SK-N-SH (cell line): ENCODE measurements around the gene TNFAIP2.

Source experiments
- CHD2 ChIP-seq: fragments of 150-350 bp; IDR thresholded peaks from 2 replicates; pipeline ENCODE4 v1.6.1; 2018; ENCODE audit warnings: low read length; ENCODE audit not compliant: partially characterized antibody
- CTCF ChIP-seq: fragments of 200-600 bp; sonication (generic); IDR thresholded peaks from 2 replicates; pipeline ENCODE4 v1.6.1; 2017; ENCODE audit warnings: antibody characterized with exemption, mild to moderate bottlenecking, moderate library complexity
- GABPA ChIP-seq: IDR thresholded peaks from 2 replicates; pipeline ENCODE4 v1.4.0; 2012; ENCODE audit warnings: low read depth, mild to moderate bottlenecking
- JUND ChIP-seq: IDR thresholded peaks from 2 replicates; pipeline ENCODE4 v1.4.0; 2012
- POLR2AphosphoS5 ChIP-seq: IDR thresholded peaks from 2 replicates; pipeline ENCODE4 v1.6.1; 2012; ENCODE audit warnings: low read depth, low read length
- RAD21 ChIP-seq: IDR thresholded peaks from 2 replicates; pipeline ENCODE4 v1.6.1; 2012; ENCODE audit warnings: mild to moderate bottlenecking, low read length
- SIN3A ChIP-seq: IDR thresholded peaks from 2 replicates; pipeline ENCODE4 v1.6.1; 2012; ENCODE audit warnings: low read depth, mild to moderate bottlenecking, low read length, moderate library complexity, borderline replicate concordance
- SMC3 ChIP-seq: IDR thresholded peaks from 2 replicates; pipeline ENCODE4 v1.6.1; 2012; ENCODE audit warnings: low read depth, low read length, improper control_type of control experiment
- TCF12 ChIP-seq: IDR thresholded peaks from 2 replicates; pipeline ENCODE4 v1.4.0; 2012
- YY1 ChIP-seq: IDR thresholded peaks from 2 replicates; pipeline ENCODE4 v1.4.0; 2012; ENCODE audit warnings: low read depth, mild to moderate bottlenecking
- ZBTB33 ChIP-seq: IDR thresholded peaks from 2 replicates; pipeline ENCODE4 v1.4.0; 2012; ENCODE audit warnings: low read depth, borderline replicate concordance
- TF ChIP-seq, protein P1 (sequence below): fragments of 150-350 bp; IDR thresholded peaks from 2 replicates; pipeline ENCODE4 v1.6.1; 2017; ENCODE audit warnings: antibody characterized with exemption, low read length, low read depth, borderline replicate concordance
- TF ChIP-seq, protein P2 (sequence below): IDR thresholded peaks from 2 replicates; pipeline ENCODE4 v1.4.0; 2012; ENCODE audit warnings: low read depth
- TF ChIP-seq, protein P3 (sequence below): IDR thresholded peaks from 2 replicates; pipeline ENCODE4 v1.6.1; 2012; ENCODE audit warnings: mild to moderate bottlenecking, low read depth, low read length, moderate library complexity

DNA sequence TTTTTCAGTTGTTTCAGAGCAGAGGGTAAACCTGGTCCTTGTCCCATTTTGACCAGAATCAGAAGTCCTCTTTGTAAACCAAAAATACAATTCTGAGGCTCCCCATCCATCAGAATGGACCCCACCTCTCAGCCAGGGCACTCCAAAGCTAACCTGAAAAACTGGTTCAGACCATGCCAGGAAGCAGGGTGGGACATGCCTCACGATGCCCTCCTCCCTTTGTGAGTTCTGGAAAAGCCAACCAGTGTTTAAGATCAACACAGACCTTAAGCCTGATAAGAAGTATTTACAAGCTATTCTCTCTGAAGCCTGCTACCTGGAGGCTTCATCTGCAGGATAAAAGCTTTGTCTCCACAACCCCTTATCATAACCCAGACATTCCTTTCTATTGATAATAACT lies 35.4 kb downstream of the TNFAIP2 start:
- TF ChIP-seq, protein P1, sequence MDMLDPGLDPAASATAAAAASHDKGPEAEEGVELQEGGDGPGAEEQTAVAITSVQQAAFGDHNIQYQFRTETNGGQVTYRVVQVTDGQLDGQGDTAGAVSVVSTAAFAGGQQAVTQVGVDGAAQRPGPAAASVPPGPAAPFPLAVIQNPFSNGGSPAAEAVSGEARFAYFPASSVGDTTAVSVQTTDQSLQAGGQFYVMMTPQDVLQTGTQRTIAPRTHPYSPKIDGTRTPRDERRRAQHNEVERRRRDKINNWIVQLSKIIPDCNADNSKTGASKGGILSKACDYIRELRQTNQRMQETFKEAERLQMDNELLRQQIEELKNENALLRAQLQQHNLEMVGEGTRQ, result no peak
- TF ChIP-seq CHD2 (no peak), YY1 (no peak), CTCF (no peak), GABPA (no peak), POLR2AphosphoS5 (no peak), ZBTB33 (no peak), TCF12 (no peak), SIN3A (no peak), RAD21 (no peak), JUND (no peak), SMC3 (no peak)
- TF ChIP-seq, protein P2, sequence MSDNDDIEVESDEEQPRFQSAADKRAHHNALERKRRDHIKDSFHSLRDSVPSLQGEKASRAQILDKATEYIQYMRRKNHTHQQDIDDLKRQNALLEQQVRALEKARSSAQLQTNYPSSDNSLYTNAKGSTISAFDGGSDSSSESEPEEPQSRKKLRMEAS, result no peak
- TF ChIP-seq, protein P3, sequence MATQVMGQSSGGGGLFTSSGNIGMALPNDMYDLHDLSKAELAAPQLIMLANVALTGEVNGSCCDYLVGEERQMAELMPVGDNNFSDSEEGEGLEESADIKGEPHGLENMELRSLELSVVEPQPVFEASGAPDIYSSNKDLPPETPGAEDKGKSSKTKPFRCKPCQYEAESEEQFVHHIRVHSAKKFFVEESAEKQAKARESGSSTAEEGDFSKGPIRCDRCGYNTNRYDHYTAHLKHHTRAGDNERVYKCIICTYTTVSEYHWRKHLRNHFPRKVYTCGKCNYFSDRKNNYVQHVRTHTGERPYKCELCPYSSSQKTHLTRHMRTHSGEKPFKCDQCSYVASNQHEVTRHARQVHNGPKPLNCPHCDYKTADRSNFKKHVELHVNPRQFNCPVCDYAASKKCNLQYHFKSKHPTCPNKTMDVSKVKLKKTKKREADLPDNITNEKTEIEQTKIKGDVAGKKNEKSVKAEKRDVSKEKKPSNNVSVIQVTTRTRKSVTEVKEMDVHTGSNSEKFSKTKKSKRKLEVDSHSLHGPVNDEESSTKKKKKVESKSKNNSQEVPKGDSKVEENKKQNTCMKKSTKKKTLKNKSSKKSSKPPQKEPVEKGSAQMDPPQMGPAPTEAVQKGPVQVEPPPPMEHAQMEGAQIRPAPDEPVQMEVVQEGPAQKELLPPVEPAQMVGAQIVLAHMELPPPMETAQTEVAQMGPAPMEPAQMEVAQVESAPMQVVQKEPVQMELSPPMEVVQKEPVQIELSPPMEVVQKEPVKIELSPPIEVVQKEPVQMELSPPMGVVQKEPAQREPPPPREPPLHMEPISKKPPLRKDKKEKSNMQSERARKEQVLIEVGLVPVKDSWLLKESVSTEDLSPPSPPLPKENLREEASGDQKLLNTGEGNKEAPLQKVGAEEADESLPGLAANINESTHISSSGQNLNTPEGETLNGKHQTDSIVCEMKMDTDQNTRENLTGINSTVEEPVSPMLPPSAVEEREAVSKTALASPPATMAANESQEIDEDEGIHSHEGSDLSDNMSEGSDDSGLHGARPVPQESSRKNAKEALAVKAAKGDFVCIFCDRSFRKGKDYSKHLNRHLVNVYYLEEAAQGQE, result no peak
